HepG2 (cell line): ENCODE results near the gene SAMD10. TPM values are rescaled to one million over a fixed set of nuclear protein-coding genes. Genes with fewer than 3 reads are reported as not detected.

ENCODE experiments used
- ASH2L ChIP-seq: fragments of 300-600, 200-600 bp; sonication (generic); IDR thresholded peaks from 2 replicates; pipeline ENCODE4 v1.7.0; 2017; ENCODE audit warnings: low read depth, mild to moderate bottlenecking, moderate library complexity, mixed read lengths, low read length; ENCODE audit not compliant: insufficient read length
- CBFB ChIP-seq: sonication (generic); formaldehyde crosslinking; IDR thresholded peaks from 2 replicates; pipeline ENCODE4 v1.4.0; 2020; ENCODE audit warnings: missing genetic modification reagents
- EHMT2 ChIP-seq: fragments of 200-600 bp; sonication (generic); IDR thresholded peaks from 2 replicates; pipeline ENCODE4 v1.7.0; 2017; ENCODE audit warnings: antibody characterized with exemption, low read depth, low read length, borderline replicate concordance
- FOXC1 ChIP-seq: sonication (generic); formaldehyde crosslinking; IDR thresholded peaks from 2 replicates; pipeline ENCODE4 v1.8.0; 2022; ENCODE audit warnings: mild to moderate bottlenecking, missing genetic modification reagents, borderline replicate concordance
- FOXK1 ChIP-seq: sonication (generic); formaldehyde crosslinking; IDR thresholded peaks from 2 replicates; pipeline ENCODE4 v1.4.0; 2020; ENCODE audit warnings: low read depth, missing genetic modification reagents, borderline replicate concordance
- GPN1 ChIP-seq: sonication (generic); formaldehyde crosslinking; IDR thresholded peaks from 2 replicates; pipeline ENCODE4 v1.5.1; 2020; ENCODE audit warnings: missing genetic modification reagents, borderline replicate concordance
- HCFC1 ChIP-seq: fragments of 150-350 bp; IDR thresholded peaks from 2 replicates; pipeline ENCODE4 v1.6.1; 2014; ENCODE audit warnings: low read depth, low read length
- HMG20B ChIP-seq: conservative IDR thresholded peaks from 2 replicates; pipeline ENCODE4 v1.6.1; 2016; ENCODE audit warnings: missing genetic modification reagents, missing compliant biosample characterization
- SMAD9 ChIP-seq: sonication (generic); formaldehyde crosslinking; IDR thresholded peaks from 2 replicates; pipeline ENCODE4 v1.5.1; 2020; ENCODE audit warnings: mild to moderate bottlenecking, missing genetic modification reagents
- ZNF12 ChIP-seq: sonication (generic); formaldehyde crosslinking; IDR thresholded peaks from 2 replicates; pipeline ENCODE4 v1.5.0; 2020; ENCODE audit warnings: missing genetic modification reagents
- ZNF160 ChIP-seq: sonication (generic); formaldehyde crosslinking; IDR thresholded peaks from 2 replicates; pipeline ENCODE4 v1.8.0; 2022; ENCODE audit warnings: mild to moderate bottlenecking, inconsistent platforms, missing genetic modification reagents
- ZNF446 ChIP-seq: sonication (generic); formaldehyde crosslinking; IDR thresholded peaks from 2 replicates; pipeline ENCODE4 v1.5.0; 2020; ENCODE audit warnings: mild to moderate bottlenecking, missing genetic modification reagents
- ZNF468 ChIP-seq: sonication (generic); formaldehyde crosslinking; IDR thresholded peaks from 2 replicates; pipeline ENCODE4 v1.8.0; 2022; ENCODE audit warnings: mild to moderate bottlenecking, moderate library complexity, missing genetic modification reagents
- ZNF589 ChIP-seq: sonication (generic); formaldehyde crosslinking; conservative IDR thresholded peaks from 2 replicates; pipeline ENCODE4 v1.8.0; 2022; ENCODE audit warnings: mild to moderate bottlenecking, moderate library complexity, missing genetic modification reagents
- ZNF749 ChIP-seq: sonication (generic); formaldehyde crosslinking; IDR thresholded peaks from 2 replicates; pipeline ENCODE4 v1.8.0; 2022; ENCODE audit warnings: mild to moderate bottlenecking, missing genetic modification reagents, moderate library complexity, borderline replicate concordance
- polyA plus RNA-seq, 8 experiments: library from polyadenylated mRNA; depleted of rRNA in 3 of 8; stranded (reverse) in 7 of 8; unstranded in 1 of 8; fragments of >200 nt; fragmentation: Illumina TruSeq in 4 of 8; extraction: Trizol in 4 of 8; gene quantifications; 2 replicates each; pipeline versions ENCODE4 v1.2.1 to v1.2.3, GENCODE V29; 2011 to 2016; ENCODE audit warnings: low read depth in 4 of 8, missing spikeins in 1 of 8, mixed read lengths in 1 of 8; ENCODE audit not compliant: insufficient read depth in 1 of 8
- total RNA-seq, 5 experiments: library from RNA; depleted of rRNA; stranded (reverse); fragments of >200 nt; fragmentation: Illumina TruSeq; extraction: Trizol; gene quantifications; 2 replicates each; pipeline ENCODE4 v1.2.3, GENCODE V29; 2016; ENCODE audit warnings: low read depth in 1 of 5
- TF ChIP-seq, protein P1 (sequence below): sonication (generic); formaldehyde crosslinking; conservative IDR thresholded peaks from 2 replicates; pipeline ENCODE4 v1.8.0; 2022; ENCODE audit warnings: mild to moderate bottlenecking, moderate library complexity, missing genetic modification reagents
- TF ChIP-seq, protein P2 (sequence below): sonication (generic); formaldehyde crosslinking; IDR thresholded peaks from 2 replicates; pipeline ENCODE4 v1.8.1; 2023; ENCODE audit warnings: mild to moderate bottlenecking, moderate library complexity, missing genetic modification reagents
- TF ChIP-seq, protein P3 (sequence below): sonication (generic); formaldehyde crosslinking; conservative IDR thresholded peaks from 2 replicates; pipeline ENCODE4 v1.8.1; 2023; ENCODE audit warnings: missing genetic modification reagents
- TF ChIP-seq, protein P4 (sequence below): sonication (generic); formaldehyde crosslinking; IDR thresholded peaks from 2 replicates; pipeline ENCODE4 v1.4.0; 2020; ENCODE audit warnings: missing genetic modification reagents
- TF ChIP-seq, protein P5 (sequence below): sonication (generic); formaldehyde crosslinking; IDR thresholded peaks from 2 replicates; pipeline ENCODE4 v1.5.1; 2020; ENCODE audit warnings: mild to moderate bottlenecking, missing genetic modification reagents, borderline replicate concordance
- TF ChIP-seq, protein P6 (sequence below): sonication (generic); formaldehyde crosslinking; IDR thresholded peaks from 2 replicates; pipeline ENCODE4 v1.8.1; 2023; ENCODE audit warnings: mild to moderate bottlenecking, missing genetic modification reagents

Gene SAMD10
- total and polyA plus RNA-seq, 2 of the 13 experiments (the other 11 are each of a cell fraction or from before 2014, with no cell fraction given) = 6.1 to 11.0 TPM

DNA sequence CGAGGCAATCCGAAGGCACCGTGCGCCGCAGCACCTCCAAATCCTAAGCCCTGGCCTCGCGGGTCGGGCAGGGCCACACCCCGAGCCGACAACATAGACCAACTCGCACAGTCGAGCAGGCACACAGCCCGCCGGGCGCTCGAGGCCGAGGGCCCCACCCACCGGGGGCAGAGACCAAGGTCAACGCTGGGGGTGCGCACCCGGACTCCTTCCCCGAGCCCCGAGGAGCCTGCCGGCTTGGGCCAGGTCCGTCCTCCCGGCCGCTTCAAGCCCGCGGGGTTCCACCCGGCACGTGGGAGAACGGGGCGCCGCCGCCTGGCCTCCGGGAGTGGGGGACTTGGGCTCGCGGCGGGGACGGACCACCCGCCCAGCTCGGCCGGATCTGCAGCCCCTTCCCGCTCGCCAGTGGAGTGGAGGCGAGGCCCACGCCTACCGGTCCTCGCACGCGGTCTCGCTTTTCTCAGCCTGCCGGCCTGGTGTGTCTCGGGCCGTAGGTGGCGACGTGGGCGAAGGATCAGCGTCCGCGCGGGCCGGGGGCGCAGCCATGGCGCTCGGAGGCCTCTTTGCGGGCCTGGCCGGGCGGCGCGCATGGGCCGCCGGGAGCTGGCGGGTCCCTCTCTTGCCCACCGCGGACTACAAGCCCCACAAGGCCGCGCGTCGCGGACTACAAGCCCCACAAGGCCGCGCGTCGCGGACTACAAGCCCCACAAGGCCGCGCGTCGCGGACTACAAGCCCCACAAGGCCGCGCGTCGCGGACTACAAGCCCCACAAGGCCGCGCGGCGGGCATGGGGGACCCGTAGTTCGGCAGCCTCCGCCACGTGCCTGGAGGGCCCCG is 23.4 kb downstream of the SAMD10 start, which contains the start of gene UCKL1 (continued):
- TF ChIP-seq, protein P1, sequence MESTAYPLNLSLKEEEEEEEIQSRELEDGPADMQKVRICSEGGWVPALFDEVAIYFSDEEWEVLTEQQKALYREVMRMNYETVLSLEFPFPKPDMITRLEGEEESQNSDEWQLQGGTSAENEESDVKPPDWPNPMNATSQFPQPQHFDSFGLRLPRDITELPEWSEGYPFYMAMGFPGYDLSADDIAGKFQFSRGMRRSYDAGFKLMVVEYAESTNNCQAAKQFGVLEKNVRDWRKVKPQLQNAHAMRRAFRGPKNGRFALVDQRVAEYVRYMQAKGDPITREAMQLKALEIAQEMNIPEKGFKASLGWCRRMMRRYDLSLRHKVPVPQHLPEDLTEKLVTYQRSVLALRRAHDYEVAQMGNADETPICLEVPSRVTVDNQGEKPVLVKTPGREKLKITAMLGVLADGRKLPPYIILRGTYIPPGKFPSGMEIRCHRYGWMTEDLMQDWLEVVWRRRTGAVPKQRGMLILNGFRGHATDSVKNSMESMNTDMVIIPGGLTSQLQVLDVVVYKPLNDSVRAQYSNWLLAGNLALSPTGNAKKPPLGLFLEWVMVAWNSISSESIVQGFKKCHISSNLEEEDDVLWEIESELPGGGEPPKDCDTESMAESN (CRISPR knock-in tag) = peak; percentile 95
- no peak for TF ChIP-seq EHMT2
- peak; percentile 24; the same call in 1 of the 2 replicates for TF ChIP-seq SMAD9 (CRISPR knock-in tag)
- TF ChIP-seq CBFB (CRISPR knock-in tag) = peak; percentile 96
- TF ChIP-seq HCFC1 = peak; percentile 98
- peak; percentile 97 for TF ChIP-seq ZNF446 (CRISPR knock-in tag)
- TF ChIP-seq, protein P2, sequence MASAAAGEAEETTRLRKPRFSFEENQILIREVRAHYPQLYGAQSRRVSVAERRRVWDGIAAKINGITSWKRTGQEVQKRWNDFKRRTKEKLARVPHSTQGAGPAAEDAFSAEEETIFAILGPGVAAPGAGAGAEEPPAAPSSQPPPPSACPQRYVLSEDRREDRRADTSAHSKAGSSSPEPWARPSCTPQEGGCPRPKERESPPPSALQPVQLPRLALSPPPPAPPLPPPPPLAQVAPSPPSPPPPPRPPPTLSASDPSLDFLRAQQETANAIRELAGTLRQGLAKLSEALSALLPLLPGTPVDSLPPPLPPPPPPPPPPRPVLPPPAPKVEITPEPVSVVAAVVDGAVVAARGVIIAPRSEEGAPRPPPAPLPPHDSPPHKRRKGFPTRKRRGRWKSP (CRISPR knock-in tag) = peak; percentile 72
- peak; percentile 91 for TF ChIP-seq FOXK1 (CRISPR knock-in tag)
- TF ChIP-seq HMG20B (CRISPR knock-in tag) = peak; percentile 55
- TF ChIP-seq, protein P3, sequence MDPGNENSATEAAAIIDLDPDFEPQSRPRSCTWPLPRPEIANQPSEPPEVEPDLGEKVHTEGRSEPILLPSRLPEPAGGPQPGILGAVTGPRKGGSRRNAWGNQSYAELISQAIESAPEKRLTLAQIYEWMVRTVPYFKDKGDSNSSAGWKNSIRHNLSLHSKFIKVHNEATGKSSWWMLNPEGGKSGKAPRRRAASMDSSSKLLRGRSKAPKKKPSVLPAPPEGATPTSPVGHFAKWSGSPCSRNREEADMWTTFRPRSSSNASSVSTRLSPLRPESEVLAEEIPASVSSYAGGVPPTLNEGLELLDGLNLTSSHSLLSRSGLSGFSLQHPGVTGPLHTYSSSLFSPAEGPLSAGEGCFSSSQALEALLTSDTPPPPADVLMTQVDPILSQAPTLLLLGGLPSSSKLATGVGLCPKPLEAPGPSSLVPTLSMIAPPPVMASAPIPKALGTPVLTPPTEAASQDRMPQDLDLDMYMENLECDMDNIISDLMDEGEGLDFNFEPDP (CRISPR knock-in tag) = peak; percentile 100
- peak; percentile 98 for TF ChIP-seq ZNF160 (CRISPR knock-in tag)
- no peak for TF ChIP-seq ZNF468 (CRISPR knock-in tag)
- TF ChIP-seq ZNF749 (CRISPR knock-in tag) = peak; percentile 92
- TF ChIP-seq ASH2L = peak; percentile 95
- TF ChIP-seq, protein P4, sequence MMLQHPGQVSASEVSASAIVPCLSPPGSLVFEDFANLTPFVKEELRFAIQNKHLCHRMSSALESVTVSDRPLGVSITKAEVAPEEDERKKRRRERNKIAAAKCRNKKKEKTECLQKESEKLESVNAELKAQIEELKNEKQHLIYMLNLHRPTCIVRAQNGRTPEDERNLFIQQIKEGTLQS (CRISPR knock-in tag) = peak; percentile 82
- peak; percentile 84 for TF ChIP-seq GPN1 (CRISPR knock-in tag)
- TF ChIP-seq, protein P5, sequence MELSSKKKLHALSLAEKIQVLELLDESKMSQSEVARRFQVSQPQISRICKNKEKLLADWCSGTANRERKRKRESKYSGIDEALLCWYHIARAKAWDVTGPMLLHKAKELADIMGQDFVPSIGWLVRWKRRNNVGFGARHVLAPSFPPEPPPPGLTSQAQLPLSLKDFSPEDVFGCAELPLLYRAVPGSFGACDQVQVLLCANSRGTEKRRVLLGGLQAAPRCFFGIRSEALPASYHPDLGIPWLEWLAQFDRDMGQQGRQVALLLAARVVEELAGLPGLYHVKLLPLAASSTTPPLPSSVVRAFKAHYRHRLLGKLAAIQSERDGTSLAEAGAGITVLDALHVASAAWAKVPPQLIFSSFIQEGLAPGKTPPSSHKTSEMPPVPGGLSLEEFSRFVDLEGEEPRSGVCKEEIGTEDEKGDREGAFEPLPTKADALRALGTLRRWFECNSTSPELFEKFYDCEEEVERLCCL = peak; percentile 50; the same call in 1 of the 2 replicates
- TF ChIP-seq FOXC1 = peak; percentile 100
- TF ChIP-seq, protein P6, sequence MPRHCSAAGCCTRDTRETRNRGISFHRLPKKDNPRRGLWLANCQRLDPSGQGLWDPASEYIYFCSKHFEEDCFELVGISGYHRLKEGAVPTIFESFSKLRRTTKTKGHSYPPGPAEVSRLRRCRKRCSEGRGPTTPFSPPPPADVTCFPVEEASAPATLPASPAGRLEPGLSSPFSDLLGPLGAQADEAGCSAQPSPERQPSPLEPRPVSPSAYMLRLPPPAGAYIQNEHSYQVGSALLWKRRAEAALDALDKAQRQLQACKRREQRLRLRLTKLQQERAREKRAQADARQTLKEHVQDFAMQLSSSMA (CRISPR knock-in tag) = peak; percentile 97
- TF ChIP-seq ZNF12 = peak; percentile 67
- peak; percentile 91; the same call in 1 of the 2 replicates for TF ChIP-seq ZNF589 (CRISPR knock-in tag)
